HUES64 (cell line): ENCODE data around the gene PLGRKT.
"Not testable (repeated sequence)": the region's sequence is repeated elsewhere in the genome, so short reads cannot be mapped to it uniquely, and the experiment has no call there.

ENCODE experiments used
- H3K27ac ChIP-seq: 2 replicates; pipeline ENCODE4 v1.7.0; 2013; ENCODE audit warnings: low read depth, low read length, inconsistent platforms
- H3K27me3 ChIP-seq: 2 replicates; pipeline ENCODE4 v1.6.1; 2013; ENCODE audit warnings: mild to moderate bottlenecking, low read length; ENCODE audit not compliant: insufficient read depth
- H3K36me3 ChIP-seq: 2 replicates; pipeline ENCODE4 v1.6.1; 2013; ENCODE audit warnings: mild to moderate bottlenecking, low read length; ENCODE audit not compliant: insufficient read depth
- H3K4me1 ChIP-seq: 2 replicates; pipeline ENCODE4 v1.6.1; 2013; ENCODE audit warnings: mild to moderate bottlenecking, low read length, moderate library complexity; ENCODE audit not compliant: insufficient read depth
- H3K4me3 ChIP-seq: 2 replicates; pipeline ENCODE4 v1.5.1; 2013; ENCODE audit warnings: mild to moderate bottlenecking, low read length, moderate library complexity
- H3K9ac ChIP-seq: 2 replicates; pipeline ENCODE4 v1.6.1; 2013; ENCODE audit warnings: mild to moderate bottlenecking, low read depth, low read length
- H3K9me3 ChIP-seq: 2 replicates; pipeline ENCODE4 v1.6.1; 2013; ENCODE audit warnings: low read depth, low read length; ENCODE audit not compliant: insufficient read depth
- WGBS: fragments of 150-250, 120-280 bp; methylation state at CpG from one replicate; pipeline ENCODE4 v1.1.7; 2013; ENCODE audit warnings: missing lambda C conversion rate; 5-methylcytosine and 5-hydroxymethylcytosine counted together

PLGRKT gene

DNA sequence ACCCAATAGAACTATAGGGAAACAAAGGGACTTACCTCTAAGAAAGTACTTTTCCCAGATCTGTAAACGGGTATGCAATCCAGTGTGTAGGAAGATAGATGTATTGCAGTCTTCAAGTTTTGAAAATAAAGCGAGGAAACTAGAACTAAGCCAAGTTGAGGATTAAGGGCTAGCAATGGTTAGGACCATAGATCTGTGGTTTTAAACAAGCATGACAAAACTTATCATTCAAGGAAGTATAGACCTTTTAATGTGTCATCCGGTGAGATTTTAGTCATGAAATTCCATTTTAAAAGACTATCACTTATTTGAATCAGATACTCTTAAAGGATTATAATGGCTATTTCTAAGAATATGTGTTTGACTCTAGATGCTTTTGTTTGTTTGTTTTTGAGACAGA is 33.1 kb upstream of the PLGRKT start:
- no peaks in the 10 kb centered on the region for H3K9me3 ChIP-seq
- H3K27me3 ChIP-seq: no peaks in the 10 kb centered on the region
- no peak overlapping the region for H3K27ac ChIP-seq
- no peak overlapping the region for H3K4me3 ChIP-seq
- H3K4me1 ChIP-seq: no peaks in the 10 kb centered on the region
- no peaks in the 10 kb centered on the region for H3K36me3 ChIP-seq
- no peak overlapping the region for H3K9ac ChIP-seq
- 100% methylated on average over 2 of the region's 3 CpGs for WGBS

DNA sequence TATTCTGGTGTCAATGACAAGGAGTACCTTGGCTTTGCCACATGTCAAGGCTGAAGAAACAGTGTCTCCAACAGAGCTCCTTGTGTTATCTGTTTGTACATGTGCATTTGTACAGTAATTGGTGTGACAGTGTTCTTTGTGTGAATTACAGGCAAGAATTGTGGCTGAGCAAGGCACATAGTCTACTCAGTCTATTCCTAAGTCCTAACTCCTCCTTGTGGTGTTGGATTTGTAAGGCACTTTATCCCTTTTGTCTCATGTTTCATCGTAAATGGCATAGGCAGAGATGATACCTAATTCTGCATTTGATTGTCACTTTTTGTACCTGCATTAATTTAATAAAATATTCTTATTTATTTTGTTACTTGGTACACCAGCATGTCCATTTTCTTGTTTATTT is 32.4 kb upstream of the PLGRKT start:
- no peaks in the 10 kb centered on the region for H3K36me3 ChIP-seq
- no peaks in the 10 kb centered on the region for H3K4me1 ChIP-seq
- H3K9me3 ChIP-seq: no peaks in the 10 kb centered on the region
- H3K27me3 ChIP-seq: no peaks in the 10 kb centered on the region
- no peak overlapping the region for H3K4me3 ChIP-seq
- no peak overlapping the region for H3K27ac ChIP-seq
- H3K9ac ChIP-seq: no peak overlapping the region
- WGBS: 100% methylated on average over 1 of the region's 1 CpG

DNA sequence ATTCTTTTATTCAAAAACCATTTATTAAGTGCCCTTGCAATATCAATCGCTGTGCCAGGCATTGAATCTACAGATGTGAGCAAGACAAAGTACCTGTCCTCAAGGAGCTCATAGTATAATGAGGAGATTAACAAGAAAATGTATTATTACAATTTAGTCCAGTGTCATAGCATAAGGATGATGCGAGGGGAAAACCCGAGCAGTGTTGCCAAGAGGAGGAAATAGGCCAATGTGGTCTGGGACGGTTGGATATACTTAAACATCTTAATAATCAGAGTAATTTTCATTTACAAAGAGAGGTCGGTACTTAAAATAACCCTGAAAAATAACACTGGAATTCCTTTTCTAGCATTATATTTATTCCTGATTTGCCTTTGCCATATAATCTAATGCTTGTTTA is 31.1 kb upstream of the PLGRKT start:
- no peak overlapping the region for H3K9ac ChIP-seq
- no peak overlapping the region for H3K4me3 ChIP-seq
- no peaks in the 10 kb centered on the region for H3K36me3 ChIP-seq
- H3K27me3 ChIP-seq: no peaks in the 10 kb centered on the region
- WGBS: 88% methylated on average over 3 of the region's 5 CpGs
- no peak overlapping the region for H3K27ac ChIP-seq
- no peaks in the 10 kb centered on the region for H3K9me3 ChIP-seq
- H3K4me1 ChIP-seq: no peaks in the 10 kb centered on the region

DNA sequence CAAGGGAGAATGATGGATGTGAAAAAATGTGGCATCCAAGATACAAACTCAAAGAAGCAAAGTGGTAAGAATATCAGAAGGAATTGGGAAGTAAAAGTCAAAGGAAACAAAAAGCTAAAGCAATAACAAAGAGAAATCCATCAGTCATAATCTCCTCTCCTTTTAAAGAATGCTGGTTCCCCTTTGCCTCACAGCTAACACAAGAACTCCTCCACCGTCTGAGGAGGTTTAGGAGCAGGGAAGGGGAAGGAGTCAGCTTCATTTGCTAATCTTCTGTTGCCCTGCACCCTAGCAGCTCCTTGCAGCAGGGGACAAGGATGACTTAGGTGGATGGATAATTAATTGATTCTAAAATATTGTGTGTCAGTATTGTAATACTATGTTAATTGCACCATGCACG is 29.0 kb upstream of the PLGRKT start:
- no peak overlapping the region for H3K27ac ChIP-seq
- no peaks in the 10 kb centered on the region for H3K36me3 ChIP-seq
- H3K9me3 ChIP-seq: no peaks in the 10 kb centered on the region
- WGBS: no CpG with 5 or more reads among the region's 2 CpGs
- H3K4me1 ChIP-seq: no peaks in the 10 kb centered on the region
- H3K9ac ChIP-seq: no peak overlapping the region
- no peaks in the 10 kb centered on the region for H3K27me3 ChIP-seq
- H3K4me3 ChIP-seq: no peak overlapping the region

DNA sequence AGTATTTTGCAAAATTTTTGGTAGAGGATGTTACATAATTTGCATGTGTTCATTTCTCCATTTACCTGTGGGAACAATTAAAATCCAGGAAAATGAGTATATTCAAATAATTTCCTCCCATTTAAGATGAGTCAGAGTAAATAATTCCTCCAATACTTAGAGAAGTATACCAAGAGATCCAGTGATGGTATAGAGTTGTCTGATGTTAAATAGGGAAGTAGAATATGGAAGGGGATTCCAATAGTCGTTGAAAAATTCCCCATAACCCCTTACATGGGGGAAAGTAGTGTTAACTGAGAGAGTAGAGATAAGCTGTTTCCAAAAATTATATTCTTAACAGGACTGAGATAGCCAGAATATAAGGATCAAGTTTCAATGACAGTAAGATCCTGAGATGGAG is 28.3 kb upstream of the PLGRKT start:
- Histone ChIP-seq H3K9ac (no peak overlapping the region), H3K4me1 (no peaks in the 10 kb centered on the region), H3K9me3 (no peaks in the 10 kb centered on the region), H3K27ac (no peak overlapping the region), H3K36me3 (no peaks in the 10 kb centered on the region), H3K27me3 (no peaks in the 10 kb centered on the region), H3K4me3 (no peak overlapping the region)
- no CpG with 5 or more reads among the region's 1 CpG for WGBS

DNA sequence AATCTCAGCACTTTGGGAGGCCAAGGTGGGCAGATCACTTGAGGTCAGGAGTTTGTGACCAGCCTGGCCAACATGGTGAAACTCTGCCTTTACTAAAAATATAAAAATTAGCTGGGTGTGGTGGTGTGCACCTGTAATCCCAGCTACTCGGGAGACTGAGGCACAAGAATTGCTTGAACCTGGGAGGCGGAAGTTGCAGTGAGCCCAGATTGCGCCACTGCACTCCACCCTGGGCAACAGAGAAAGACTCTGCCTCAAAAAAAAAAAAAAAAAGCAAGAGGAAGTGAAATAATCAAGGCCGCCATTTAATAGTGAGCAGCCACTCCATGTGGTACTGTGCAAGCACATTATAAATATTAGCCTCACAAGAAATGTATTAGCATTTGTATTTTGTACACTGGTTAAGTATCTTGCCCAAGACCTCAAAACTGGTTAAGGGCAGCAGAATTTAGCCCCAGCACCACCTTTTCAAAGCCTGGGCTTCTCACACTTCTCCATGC is 27.2 kb upstream of the PLGRKT start:
- WGBS: 97% methylated on average over 3 of the region's 4 CpGs
- not testable (repeated sequence) for H3K9me3 ChIP-seq, H3K36me3 ChIP-seq, H3K27ac ChIP-seq, H3K4me3 ChIP-seq, H3K27me3 ChIP-seq, H3K9ac ChIP-seq, H3K4me1 ChIP-seq

DNA sequence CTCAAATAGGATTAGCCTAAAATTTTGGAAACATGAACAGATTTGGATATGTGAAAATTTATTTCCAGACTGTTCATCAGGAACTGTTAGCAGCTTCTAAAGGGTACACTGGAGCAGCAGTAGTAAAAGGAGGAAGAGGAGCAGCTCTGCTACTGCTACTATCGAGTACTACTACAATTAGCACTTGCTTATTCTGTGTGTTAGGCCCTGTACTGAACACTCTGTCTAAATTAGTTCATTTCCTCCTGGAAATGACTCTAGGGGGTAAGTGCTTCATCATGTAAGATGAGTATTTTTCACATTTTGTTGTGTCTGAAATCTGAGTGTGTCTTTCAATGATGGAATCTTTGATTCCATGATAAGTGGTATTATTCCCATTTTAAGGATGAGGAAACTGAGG is 22.4 kb upstream of the PLGRKT start:
- Histone ChIP-seq H3K9me3 (no peaks in the 10 kb centered on the region), H3K36me3 (no peaks in the 10 kb centered on the region), H3K27ac (no peak overlapping the region), H3K4me3 (no peak overlapping the region), H3K27me3 (no peaks in the 10 kb centered on the region), H3K9ac (no peak overlapping the region), H3K4me1 (peaks cover 7% of the 10 kb centered on the region)
- 73% methylated on average over 1 of the region's 1 CpG for WGBS

DNA sequence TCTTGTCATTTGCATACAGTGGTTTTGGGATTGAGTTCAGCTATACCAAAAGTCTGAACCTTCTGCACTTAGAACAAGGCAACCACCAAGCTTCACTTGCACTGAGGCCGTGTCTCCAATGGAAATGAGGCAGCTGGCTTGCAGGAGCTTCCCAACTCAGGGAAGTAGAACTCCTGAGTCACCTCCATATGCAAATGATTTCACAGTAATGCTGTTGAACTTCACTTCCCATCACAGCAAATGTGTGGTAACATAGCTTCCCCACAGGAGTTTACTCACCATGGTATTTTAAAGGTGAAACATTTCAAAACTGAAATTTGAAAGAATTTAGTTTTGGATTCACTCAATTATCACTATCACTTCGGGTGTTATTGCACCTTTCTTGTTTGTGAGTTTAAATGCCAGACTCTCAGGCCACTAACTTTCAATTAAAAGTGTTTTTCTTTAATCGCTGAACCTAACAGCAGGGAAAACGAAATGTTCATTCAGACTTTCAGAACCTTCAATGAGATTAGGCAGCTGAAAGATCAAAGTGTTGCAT is 21.6 kb upstream of the PLGRKT start:
- H3K9ac ChIP-seq: no peak overlapping the region
- no peaks in the 10 kb centered on the region for H3K9me3 ChIP-seq
- H3K27ac ChIP-seq: no peak overlapping the region
- no peak overlapping the region for H3K4me3 ChIP-seq
- WGBS: 95% methylated on average over 4 of the region's 4 CpGs
- H3K4me1 ChIP-seq: peaks cover 7% of the 10 kb centered on the region
- H3K36me3 ChIP-seq: no peaks in the 10 kb centered on the region
- no peaks in the 10 kb centered on the region for H3K27me3 ChIP-seq

DNA sequence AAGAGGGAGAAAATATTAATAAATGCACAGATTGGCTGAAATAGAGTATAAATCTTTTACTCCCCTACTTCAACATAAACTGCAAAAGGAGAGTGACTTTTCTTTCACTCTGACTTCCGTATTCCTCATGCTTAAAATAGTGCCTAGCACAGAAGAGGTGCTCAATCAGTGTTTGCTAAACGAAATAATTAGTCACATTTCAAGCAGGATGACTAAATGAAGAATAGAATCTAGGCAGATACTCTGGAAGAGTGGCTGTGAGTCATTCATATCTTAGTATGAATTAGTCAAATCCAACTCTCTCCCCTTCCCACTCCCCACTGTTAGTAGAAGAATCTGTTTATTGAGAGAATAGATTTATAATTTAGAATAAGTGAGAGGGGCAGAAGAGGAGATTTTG is 17.5 kb upstream of the PLGRKT start:
- Histone ChIP-seq H3K4me1 (peaks cover 7% of the 10 kb centered on the region), H3K27ac (no peak overlapping the region), H3K4me3 (no peak overlapping the region), H3K27me3 (no peaks in the 10 kb centered on the region), H3K9me3 (no peaks in the 10 kb centered on the region), H3K36me3 (no peaks in the 10 kb centered on the region), H3K9ac (no peak overlapping the region)
- 81% methylated on average over 2 of the region's 2 CpGs for WGBS

DNA sequence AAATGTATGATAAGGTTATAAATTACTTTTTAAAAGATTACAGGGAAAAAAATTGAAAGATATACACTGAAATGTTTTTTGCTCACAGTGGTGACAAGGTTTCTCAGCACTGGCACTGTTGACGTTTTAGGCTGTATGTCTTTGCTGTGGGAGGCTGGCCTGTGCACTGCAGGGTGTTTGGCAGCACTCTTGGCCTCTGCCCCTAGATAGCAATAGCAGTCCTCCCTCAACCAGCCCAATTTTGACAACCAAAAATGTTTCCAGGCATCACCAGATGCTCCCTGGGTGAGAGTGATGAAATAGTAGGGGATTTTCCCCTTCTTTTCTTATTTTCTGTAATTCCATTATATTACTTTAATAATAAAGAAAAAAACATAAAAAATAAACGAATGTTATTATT is 15.9 kb upstream of the PLGRKT start:
- WGBS: 54% methylated on average over 1 of the region's 2 CpGs
- H3K36me3 ChIP-seq: no peaks in the 10 kb centered on the region
- H3K4me1 ChIP-seq: peaks cover 2% of the 10 kb centered on the region
- no peak overlapping the region for H3K4me3 ChIP-seq
- no peaks in the 10 kb centered on the region for H3K27me3 ChIP-seq
- H3K9me3 ChIP-seq: no peaks in the 10 kb centered on the region
- H3K27ac ChIP-seq: no peak overlapping the region
- no peak overlapping the region for H3K9ac ChIP-seq

DNA sequence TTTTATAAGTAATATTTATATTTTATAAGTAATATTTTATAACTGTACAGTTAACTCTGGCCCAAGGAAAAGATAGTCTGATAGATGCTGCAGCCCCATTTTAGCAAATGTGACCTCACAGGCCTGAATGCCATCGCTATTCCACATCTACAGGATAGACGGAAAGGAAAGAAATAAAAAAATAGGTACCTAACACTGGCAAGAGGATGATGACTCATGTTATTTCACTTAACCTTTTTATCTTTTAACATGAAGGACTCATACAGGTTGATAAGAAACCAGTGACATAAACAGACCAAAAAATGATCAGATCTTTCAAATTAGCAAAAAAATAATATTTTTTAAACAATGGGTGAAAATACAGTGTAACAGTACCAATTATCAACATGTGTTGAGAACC is 15.3 kb upstream of the PLGRKT start:
- 100% methylated on average over 1 of the region's 2 CpGs for WGBS
- Histone ChIP-seq H3K27me3 (no peaks in the 10 kb centered on the region), H3K4me3 (no peak overlapping the region), H3K36me3 (no peaks in the 10 kb centered on the region), H3K9me3 (no peaks in the 10 kb centered on the region), H3K27ac (no peak overlapping the region), H3K4me1 (no peaks in the 10 kb centered on the region), H3K9ac (no peak overlapping the region)

DNA sequence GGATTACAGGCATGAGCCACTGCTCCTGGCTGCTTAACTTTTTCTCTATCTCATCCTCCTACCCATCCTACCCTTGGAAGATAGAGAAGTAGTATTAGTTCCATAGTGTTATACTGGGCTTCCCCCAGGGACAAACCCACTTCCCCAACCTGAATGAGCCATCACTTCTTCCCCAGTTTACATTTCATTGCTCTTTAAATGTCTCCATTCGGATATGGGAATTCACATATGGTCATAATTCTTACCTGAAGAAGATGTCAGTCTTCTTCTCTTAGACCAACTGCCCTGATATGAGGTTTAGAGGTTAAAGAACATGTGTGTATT is 14.5 kb upstream of the PLGRKT start:
- Histone ChIP-seq H3K27ac (no peak overlapping the region), H3K4me1 (no peaks in the 10 kb centered on the region), H3K9ac (no peak overlapping the region), H3K9me3 (no peaks in the 10 kb centered on the region), H3K36me3 (no peaks in the 10 kb centered on the region), H3K4me3 (no peak overlapping the region), H3K27me3 (no peaks in the 10 kb centered on the region)
- WGBS: 90% methylated on average over 1 of the region's 1 CpG
